ENCODE results near the gene KCNC2. TPM values are rescaled to one million over a fixed set of nuclear protein-coding genes. Genes with fewer than 3 reads are reported as not detected.
A peak's percentile ranks its signal among the peaks of the same experiment; 100 is the strongest.

KCNC2 gene
- total RNA-seq, 6 experiments from 2014 or later = 0.02 TPM; not detected in 5

DNA sequence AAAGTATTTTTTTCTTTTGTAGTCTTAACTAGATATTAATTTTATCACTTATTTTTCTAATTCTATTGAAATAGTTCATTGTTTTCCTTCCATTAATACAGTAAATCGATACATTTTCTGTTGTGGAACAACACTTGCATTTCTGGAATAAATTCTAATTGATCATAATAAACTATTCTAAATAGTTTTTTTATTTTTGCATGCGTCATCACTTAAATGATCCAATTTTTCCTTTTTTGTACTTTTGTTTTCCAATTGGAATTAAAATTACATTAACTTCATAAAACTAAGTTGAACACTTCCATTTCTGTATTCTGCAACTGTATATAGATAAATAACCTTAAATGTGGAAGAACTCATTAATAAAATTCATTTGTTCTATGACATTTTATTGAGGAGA, 202.5 kb downstream of the KCNC2 start:
- DNase-seq = no peak
- no peak for TF ChIP-seq POLR2A (IDR thresholded peaks at IDR 0.05)
- TF ChIP-seq, protein P1, sequence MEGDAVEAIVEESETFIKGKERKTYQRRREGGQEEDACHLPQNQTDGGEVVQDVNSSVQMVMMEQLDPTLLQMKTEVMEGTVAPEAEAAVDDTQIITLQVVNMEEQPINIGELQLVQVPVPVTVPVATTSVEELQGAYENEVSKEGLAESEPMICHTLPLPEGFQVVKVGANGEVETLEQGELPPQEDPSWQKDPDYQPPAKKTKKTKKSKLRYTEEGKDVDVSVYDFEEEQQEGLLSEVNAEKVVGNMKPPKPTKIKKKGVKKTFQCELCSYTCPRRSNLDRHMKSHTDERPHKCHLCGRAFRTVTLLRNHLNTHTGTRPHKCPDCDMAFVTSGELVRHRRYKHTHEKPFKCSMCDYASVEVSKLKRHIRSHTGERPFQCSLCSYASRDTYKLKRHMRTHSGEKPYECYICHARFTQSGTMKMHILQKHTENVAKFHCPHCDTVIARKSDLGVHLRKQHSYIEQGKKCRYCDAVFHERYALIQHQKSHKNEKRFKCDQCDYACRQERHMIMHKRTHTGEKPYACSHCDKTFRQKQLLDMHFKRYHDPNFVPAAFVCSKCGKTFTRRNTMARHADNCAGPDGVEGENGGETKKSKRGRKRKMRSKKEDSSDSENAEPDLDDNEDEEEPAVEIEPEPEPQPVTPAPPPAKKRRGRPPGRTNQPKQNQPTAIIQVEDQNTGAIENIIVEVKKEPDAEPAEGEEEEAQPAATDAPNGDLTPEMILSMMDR (IDR thresholded peaks at IDR 0.05) = no peak
- no peaks in the 10 kb centered on the region for H3K27me3 ChIP-seq
- H3K27ac ChIP-seq = no peak overlapping the region
- no peaks in the 10 kb centered on the region for H3K4me1 ChIP-seq
- no peaks in the 10 kb centered on the region for H3K9me3 ChIP-seq
- H3K36me3 ChIP-seq = no peaks in the 10 kb centered on the region
- ATAC-seq = no peak
- WGBS (ENCODE audit: insufficient coverage, low coverage, low lambda C conversion rate, missing lambda C conversion rate) = 52% methylated on average over 2 of the region's 2 CpGs
- intact Hi-C loops (cut with DNase I) = no loop called here
- no peak overlapping the region for H3K4me3 ChIP-seq

DNA sequence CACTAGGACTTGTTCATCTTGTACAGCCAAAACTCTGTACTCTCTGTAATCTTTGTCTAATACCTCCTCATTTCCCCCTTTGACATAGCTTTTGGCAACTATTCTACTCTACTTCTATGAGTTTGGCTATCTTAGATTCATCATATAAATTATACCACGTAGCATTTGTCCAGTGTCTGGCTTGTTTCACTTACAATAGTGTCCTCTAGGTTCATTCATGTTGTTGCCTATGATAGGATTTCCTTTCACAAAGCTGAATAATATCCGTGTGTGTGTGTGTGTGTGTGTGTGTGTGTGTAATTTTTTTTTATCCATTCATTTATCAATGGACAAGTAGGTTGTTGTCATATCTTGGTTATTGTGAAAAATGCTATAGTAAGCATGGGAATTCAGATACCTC, 209.5 kb downstream of the KCNC2 start:
- H3K4me3 ChIP-seq = no peak overlapping the region
- DNase-seq (no peak), ATAC-seq (peak; percentile 30 to 41 (median 36))
- TF ChIP-seq, protein P1 (IDR thresholded peaks at IDR 0.05) = no peak
- no peak for TF ChIP-seq POLR2A (IDR thresholded peaks at IDR 0.05)
- no peaks in the 10 kb centered on the region for H3K36me3 ChIP-seq
- no peaks in the 10 kb centered on the region for H3K27me3 ChIP-seq
- H3K9me3 ChIP-seq = no peaks in the 10 kb centered on the region
- H3K27ac ChIP-seq = no peak overlapping the region
- intact Hi-C loops (cut with DNase I) = no loop called here
- 36% methylated on average over 2 of the region's 2 CpGs for WGBS (ENCODE audit: insufficient coverage, low coverage, low lambda C conversion rate, missing lambda C conversion rate)
- no peaks in the 10 kb centered on the region for H3K4me1 ChIP-seq

DNA sequence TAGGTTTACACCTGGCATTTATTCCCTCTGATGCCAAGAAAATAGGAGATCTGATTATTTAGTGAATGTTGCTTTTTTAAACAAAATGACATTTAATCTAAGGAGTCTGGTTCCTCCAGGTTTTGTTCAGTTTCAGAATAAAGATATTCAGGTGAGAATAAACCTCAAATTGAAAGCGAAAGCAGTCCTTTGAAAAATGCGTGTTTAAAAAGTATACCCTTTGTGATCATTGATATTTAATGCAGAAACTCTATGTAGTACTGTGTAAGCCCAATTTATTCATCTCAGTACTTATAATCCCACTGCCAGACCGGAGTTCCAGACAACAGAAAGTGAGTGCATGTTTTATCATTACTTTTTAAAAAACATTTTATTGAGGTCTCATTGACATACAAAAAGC, 210.2 kb downstream of the KCNC2 start:
- DNase-seq = no peak
- Histone ChIP-seq H3K4me3 (peak overlapping the region; percentile 9 to 32 (median 11)), H3K4me1 (no peaks in the 10 kb centered on the region), H3K9me3 (no peaks in the 10 kb centered on the region), H3K27ac (peak overlapping the region in 1 of 3 donors; percentile 47), H3K27me3 (no peaks in the 10 kb centered on the region), H3K36me3 (no peaks in the 10 kb centered on the region)
- 36% methylated on average over 3 of the region's 3 CpGs for WGBS (ENCODE audit: insufficient coverage, low coverage, low lambda C conversion rate, missing lambda C conversion rate)
- intact Hi-C loops (cut with DNase I) = no loop called here
- peak; percentile 47 to 71 (median 62) for ATAC-seq
- TF ChIP-seq, protein P1 (IDR thresholded peaks at IDR 0.05) = no peak
- no peak for TF ChIP-seq POLR2A (IDR thresholded peaks at IDR 0.05)

Other genes with a start within 250 kb of the KCNC2 start
- 1 to 10 TPM; 2.3 to 6.9 (median 2.5) TPM for gene CAPS2, start 120.5 kb upstream of the KCNC2 start, total RNA-seq
- gene GLIPR1L1, start 124.8 kb upstream of the KCNC2 start, total RNA-seq = not detected
- gene GLIPR1L2, start 181.2 kb upstream of the KCNC2 start, total RNA-seq = 1 to 10 TPM in 1 of 6 experiments, under 1 TPM in 5; 0.24 to 1.0 (median 0.32) TPM